Muscle of back (tissue), 13 donors: ENCODE results near the gene CYP1A1. TPM values are rescaled to one million over a fixed set of nuclear protein-coding genes. Genes with fewer than 3 reads are reported as not detected.

Source experiments
- DNase-seq, 3 donors: peaks; one replicate each; pipeline versions ENCODE4 v3.0.0 to v3.0.0-alpha.2; 2013
- long read RNA-seq, 9 donors: transcript quantifications; one replicate each; lab custom pipeline, GENCODE V29; 2026
- polyA plus RNA-seq, 10 donors: library from polyadenylated mRNA; unstranded; fragments of 120-200 nt; gene quantifications; one replicate each; pipeline ENCODE4 v1.2.1, GENCODE V29; 2013; ENCODE audit not compliant: insufficient read length in 10 of 10

Gene CYP1A1
- polyA plus RNA-seq, result under 1 TPM in 1 of 10 donors, not detected in 9; 0.38 TPM
- long read RNA-seq, donor 1, result 0 reads
- long read RNA-seq, donor 2, result 0 reads
- long read RNA-seq, donor 3, result 0 reads
- long read RNA-seq, donor 4, result 0 reads
- long read RNA-seq, donor 5, result 0 reads
- long read RNA-seq, donor 6, result 0 reads
- long read RNA-seq, donor 7, result 0 reads
- long read RNA-seq, donor 8, partial matches to known transcripts, result 15 of 15 reads
- long read RNA-seq, donor 8, other reads (novel, unspliced or antisense), result 0 of 15 reads
- long read RNA-seq, donor 9, result 0 reads

- DNase-seq, result no peak
Measured at GRCh38 chr15:74725225-74725774, at the start of gene CYP1A1. TSS of gene CYP1A1 (minus strand) at chr15:74725528. CDS start at chr15:74723097, 2,431 bp downstream.

- no peak for DNase-seq
Measured at GRCh38 chr15:74773731-74774252, 48.5 kb upstream of the CYP1A1 start.

- DNase-seq, result no peak
Measured at GRCh38 chr15:74773329-74773728, 48.0 kb upstream of the CYP1A1 start.

GRCh38 chr15:74770211-74770903 lies 45.0 kb upstream of the CYP1A1 start:
- no peak for DNase-seq

- DNase-seq, result no peak
Measured at GRCh38 chr15:74769463-74770025, 44.2 kb upstream of the CYP1A1 start.

- peak; percentile 36 to 77 (median 65) for DNase-seq
Measured at GRCh38 chr15:74768771-74769342, 43.5 kb upstream of the CYP1A1 start.

GRCh38 chr15:74768099-74768770 lies 42.9 kb upstream of the CYP1A1 start:
- DNase-seq, result no peak

GRCh38 chr15:74767167-74768098 lies 42.1 kb upstream of the CYP1A1 start:
- DNase-seq, result no peak

GRCh38 chr15:74763416-74763815 lies 38.1 kb upstream of the CYP1A1 start:
- DNase-seq, result no peak

- peak in 2 of 3 donors; percentile 47 to 73 for DNase-seq
Measured at GRCh38 chr15:74762791-74763150, 37.4 kb upstream of the CYP1A1 start.

- DNase-seq, result no peak
Measured at GRCh38 chr15:74758736-74759135, 33.4 kb upstream of the CYP1A1 start.

- DNase-seq, result no peak
Measured at GRCh38 chr15:74754593-74755215, 29.4 kb upstream of the CYP1A1 start.

- peak in 1 of 3 donors; percentile 3 for DNase-seq
Measured at GRCh38 chr15:74752531-74752930, 27.2 kb upstream of the CYP1A1 start.

GRCh38 chr15:74752011-74752410 lies 26.7 kb upstream of the CYP1A1 start:
- no peak for DNase-seq

GRCh38 chr15:74750751-74751150 lies 25.4 kb upstream of the CYP1A1 start:
- no peak for DNase-seq

- DNase-seq, result no peak
Measured at GRCh38 chr15:74749832-74750231, 24.5 kb upstream of the CYP1A1 start.

- DNase-seq, result no peak
Measured at GRCh38 chr15:74748322-74748946, 23.1 kb upstream of the CYP1A1 start, which contains the start of gene CYP1A2. TSS of gene CYP1A2 (plus strand) at chr15:74748845. CDS start at chr15:74749739, 894 bp downstream.

GRCh38 chr15:74746389-74746788 lies 21.1 kb upstream of the CYP1A1 start:
- DNase-seq, result no peak

- no peak for DNase-seq
Measured at GRCh38 chr15:74742422-74742821, 17.1 kb upstream of the CYP1A1 start.
